ENCODE results near the gene CFAP68. TPM values are rescaled to one million over a fixed set of nuclear protein-coding genes. Genes with fewer than 3 reads are reported as not detected.

The CFAP68 gene
- total RNA-seq, 1 experiment from 2014 or later = 31.5 TPM

Small RNA genes lying within 50 kb of the gene (small RNA-seq; reads per million reads assigned to genes)
- gene C11orf52 = not detected
- not detected for gene GNG5P3
- not detected for gene RNA5SP351
- gene RPL37AP8 = 3.1 reads per million, percentile 67 among the genes with 10 or more reads in this experiment

Other genes starting within 250 kb of the CFAP68 start
- gene PPP2R1B, start 113.2 kb upstream of the CFAP68 start, total RNA-seq (2014; rRNA removed; shearing (Covaris generic); ENCODE audit: low replicate concordance) = 145 and 211 TPM in 2 replicates
- gene ALG9, start 8.0 kb upstream of the CFAP68 start, total RNA-seq (2014; rRNA removed; shearing (Covaris generic); ENCODE audit: low replicate concordance) = 8.0 and 14.2 TPM in 2 replicates
- 2.5 and 5.2 TPM in 2 replicates for gene FDXACB1, start 376 bp upstream of the CFAP68 start, total RNA-seq (2014; rRNA removed; shearing (Covaris generic); ENCODE audit: low replicate concordance)
- not detected in 2 replicates for gene CRYAB, start 32.2 kb downstream of the CFAP68 start, total RNA-seq (2014; rRNA removed; shearing (Covaris generic); ENCODE audit: low replicate concordance)
- gene HSPB2, start 33.2 kb downstream of the CFAP68 start, total RNA-seq (2014; rRNA removed; shearing (Covaris generic); ENCODE audit: low replicate concordance) = not detected in 2 replicates
- gene C11orf52, start 39.4 kb downstream of the CFAP68 start, total RNA-seq (2014; rRNA removed; shearing (Covaris generic); ENCODE audit: low replicate concordance) = not detected in 2 replicates
- gene DIXDC1, start 57.8 kb downstream of the CFAP68 start, total RNA-seq (2014; rRNA removed; shearing (Covaris generic); ENCODE audit: low replicate concordance) = 2.0 and 2.8 TPM in 2 replicates
- 26.1 and 39.8 TPM in 2 replicates for gene DLAT, start 145.9 kb downstream of the CFAP68 start, total RNA-seq (2014; rRNA removed; shearing (Covaris generic); ENCODE audit: low replicate concordance)
- 1.3 and 1.4 TPM in 2 replicates for gene PIH1D2, start 194.5 kb downstream of the CFAP68 start, total RNA-seq (2014; rRNA removed; shearing (Covaris generic); ENCODE audit: low replicate concordance)
- gene NKAPD1, start 194.8 kb downstream of the CFAP68 start, total RNA-seq (2014; rRNA removed; shearing (Covaris generic); ENCODE audit: low replicate concordance) = 11.5 and 11.7 TPM in 2 replicates
- gene TIMM8B, start 207.2 kb downstream of the CFAP68 start, total RNA-seq (2014; rRNA removed; shearing (Covaris generic); ENCODE audit: low replicate concordance) = 53.3 and 73.4 TPM in 2 replicates
- 57.4 and 79.6 TPM in 2 replicates for gene SDHD, start 207.3 kb downstream of the CFAP68 start, total RNA-seq (2014; rRNA removed; shearing (Covaris generic); ENCODE audit: low replicate concordance)

Measured in Karpas-422 (cell line).